H1 (cell line): ENCODE data around the gene KIF2B. TPM values are rescaled to one million over a fixed set of nuclear protein-coding genes. Genes with fewer than 3 reads are reported as not detected.

ENCODE experiments used
- CTCF ChIA-PET: fragments of 300-600 bp; sonication (Branson Sonifier 250); formaldehyde crosslinking; loops from one replicate; lab custom pipeline; 2021; ENCODE audit not compliant: partially characterized antibody; lab: Charles Lee
- POLR2A ChIA-PET: fragments of 300-600 bp; sonication (Branson Sonifier 250); formaldehyde crosslinking; loops from one replicate; lab custom pipeline; 2021; ENCODE audit warnings: inconsistent platforms; ENCODE audit not compliant: partially characterized antibody; lab: Charles Lee
- DNase-seq, 2 experiments: peaks; one replicate each; pipeline versions ENCODE4 v3.0.0 to v3.0.0-alpha.2; 2010 to 2022; ENCODE audit warnings: low spot score in 2 of 2, low read depth in 1 of 2, mixed read lengths in 1 of 2
- FAIRE-seq: peaks from 2 replicates; lab custom pipeline; 2011; peaks lifted over from hg19 to GRCh38; lab: Jason Lieb, UNC
- H2AFZ ChIP-seq: 2 replicates; pipeline ENCODE4 v1.8.1; 2012; ENCODE audit warnings: low read length, inconsistent platforms
- H2AK5ac ChIP-seq: 2 replicates; pipeline ENCODE4 v1.6.1; 2013; ENCODE audit warnings: low read depth, low read length
- H2BK120ac ChIP-seq: replicated peaks from 2 replicates; pipeline ENCODE3; 2013; ENCODE audit warnings: low read depth, low read length, inconsistent platforms
- H2BK12ac ChIP-seq: 2 replicates; pipeline ENCODE4 v1.6.1; 2013; ENCODE audit warnings: low read depth, low read length
- H2BK15ac ChIP-seq: 2 replicates; pipeline ENCODE4 v1.6.1; 2013; ENCODE audit warnings: low read length
- H2BK20ac ChIP-seq: 2 replicates; pipeline ENCODE4 v1.6.1; 2013; ENCODE audit warnings: low read length
- H2BK5ac ChIP-seq: 2 replicates; pipeline ENCODE4 v1.6.1; 2013; ENCODE audit warnings: low read depth, low read length
- H3K14ac ChIP-seq: 2 replicates; pipeline ENCODE4 v1.6.1; 2013; ENCODE audit warnings: inconsistent platforms; ENCODE audit not compliant: insufficient read length
- H3K18ac ChIP-seq: 2 replicates; pipeline ENCODE4 v1.6.1; 2013; ENCODE audit warnings: low read length; ENCODE audit errors: extremely low read depth
- H3K23ac ChIP-seq: 2 replicates; pipeline ENCODE4 v1.6.1; 2013; ENCODE audit warnings: inconsistent platforms; ENCODE audit not compliant: insufficient read length
- H3K23me2 ChIP-seq: 2 replicates; pipeline ENCODE4 v1.6.1; 2013; ENCODE audit warnings: low read depth, low read length
- H3K27ac ChIP-seq: 2 replicates; pipeline ENCODE4 v1.6.1; 2011; ENCODE audit warnings: low read depth, low read length, inconsistent platforms
- H3K27me3 ChIP-seq, 4 experiments: replicated peaks in 1 of 4; 1 replicate in 1 of 4; 2 replicates in 3 of 4; pipeline versions ENCODE4 v1.6.1 to v1.8.1; 2011 to 2013; ENCODE audit warnings: low read length in 3 of 4, mild to moderate bottlenecking in 3 of 4, inconsistent platforms in 2 of 4, mixed read lengths in 2 of 4, moderate library complexity in 1 of 4; ENCODE audit not compliant: control insufficient read depth in 3 of 4, insufficient read depth in 3 of 4; ENCODE audit errors: extremely low read depth in 1 of 4
- H3K36me3 ChIP-seq, 4 experiments: 2 replicates each; pipeline versions ENCODE4 v1.6.1 to v1.8.1; 2011 to 2013; ENCODE audit warnings: mild to moderate bottlenecking in 4 of 4, low read length in 3 of 4, moderate library complexity in 2 of 4, control low read depth in 1 of 4, inconsistent platforms in 1 of 4; ENCODE audit not compliant: insufficient read depth in 4 of 4, control insufficient read depth in 2 of 4
- H3K4ac ChIP-seq: replicated peaks from 2 replicates; pipeline ENCODE3; 2013; ENCODE audit warnings: low read length, low read depth, mixed read lengths, inconsistent platforms; ENCODE audit not compliant: insufficient read length
- H3K4me1 ChIP-seq, 4 experiments: replicated peaks in 1 of 4; 1 replicate in 1 of 4; 2 replicates in 3 of 4; pipeline versions ENCODE4 v1.6.1 to v1.8.1; 2011 to 2013; ENCODE audit warnings: low read length in 3 of 4, inconsistent platforms in 2 of 4, mixed read lengths in 1 of 4; ENCODE audit not compliant: insufficient read depth in 4 of 4, control insufficient read depth in 3 of 4
- H3K4me2 ChIP-seq, 2 experiments: 2 replicates each; pipeline versions ENCODE4 v1.6.1 to v1.8.1; 2011 to 2013; ENCODE audit warnings: low read depth in 2 of 2, low read length in 2 of 2, control low read depth in 1 of 2, inconsistent platforms in 1 of 2, mild to moderate bottlenecking in 1 of 2; ENCODE audit not compliant: insufficient read depth in 1 of 2
- H3K4me3 ChIP-seq, 4 experiments: fragments of 200-600, 300-600 bp in 1 of 4; sonication (generic), shearing (Covaris generic), sonication (Bioruptor Twin) in 1 of 4; 2 replicates each; pipeline versions ENCODE4 v1.5.1 to v1.8.1; 2011 to 2016; ENCODE audit warnings: low read length in 4 of 4, low read depth in 3 of 4, control low read depth in 2 of 4, inconsistent platforms in 2 of 4, mild to moderate bottlenecking in 2 of 4, mixed read lengths in 1 of 4, moderate library complexity in 1 of 4; ENCODE audit not compliant: insufficient read depth in 2 of 4; ENCODE audit errors: extremely low read depth in 1 of 4
- H3K56ac ChIP-seq: replicated peaks from 2 replicates; pipeline ENCODE3; 2013; ENCODE audit warnings: low read depth, mild to moderate bottlenecking, mixed read lengths, low read length, inconsistent platforms; ENCODE audit not compliant: insufficient read length
- H3K79me1 ChIP-seq: 2 replicates; pipeline ENCODE4 v1.6.1; 2013; ENCODE audit warnings: low read depth, low read length, control low read depth
- H3K79me2 ChIP-seq, 2 experiments: 2 replicates each; pipeline versions ENCODE4 v1.6.1 to v1.8.1; 2012 to 2013; ENCODE audit warnings: low read length in 2 of 2, mild to moderate bottlenecking in 2 of 2, inconsistent platforms in 1 of 2; ENCODE audit not compliant: insufficient read depth in 2 of 2, control insufficient read depth in 1 of 2
- H3K9ac ChIP-seq, 4 experiments: replicated peaks in 1 of 4; 1 replicate in 1 of 4; 2 replicates in 3 of 4; pipeline versions ENCODE4 v1.6.1 to v1.8.1; 2011 to 2013; ENCODE audit warnings: low read depth in 3 of 4, low read length in 3 of 4, control low read depth in 2 of 4, mild to moderate bottlenecking in 2 of 4, moderate library complexity in 2 of 4, inconsistent platforms in 1 of 4; ENCODE audit errors: extremely low read depth in 1 of 4
- H3K9me3 ChIP-seq, 2 experiments: 2 replicates each; pipeline versions ENCODE4 v1.6.1 to v1.8.1; 2012 to 2013; ENCODE audit warnings: mild to moderate bottlenecking in 2 of 2, moderate library complexity in 2 of 2, control low read depth in 1 of 2, inconsistent platforms in 1 of 2, low read depth in 1 of 2, low read length in 1 of 2, mixed read lengths in 1 of 2; ENCODE audit not compliant: insufficient read depth in 2 of 2
- H4K20me1 ChIP-seq, 2 experiments: replicated peaks in 1 of 2; 2 replicates each; pipeline versions ENCODE3 to v1.8.1; 2011 to 2013; ENCODE audit warnings: inconsistent platforms in 2 of 2, low read length in 2 of 2, mild to moderate bottlenecking in 1 of 2; ENCODE audit not compliant: insufficient read depth in 2 of 2, control insufficient read depth in 1 of 2
- H4K5ac ChIP-seq: 2 replicates; pipeline ENCODE4 v1.6.1; 2013; ENCODE audit warnings: low read length, low read depth, mixed read lengths, inconsistent platforms; ENCODE audit not compliant: insufficient read length
- H4K8ac ChIP-seq: 2 replicates; pipeline ENCODE4 v1.8.0; 2013; ENCODE audit warnings: mild to moderate bottlenecking, moderate library complexity, low read length, inconsistent platforms; ENCODE audit not compliant: insufficient read depth; ENCODE audit errors: extremely low read depth
- H4K91ac ChIP-seq: replicated peaks from 2 replicates; pipeline ENCODE3; 2013; ENCODE audit warnings: low read length, mixed read lengths, inconsistent platforms; ENCODE audit not compliant: insufficient read length
- ASH2L ChIP-seq: fragments of 200-600, 300-600 bp; sonication (generic); IDR thresholded peaks from one replicate; pipeline ENCODE4 v1.7.1; 2017; ENCODE audit warnings: low read length
- CBX5 ChIP-seq: fragments of 300-800, 300-1000 bp; sonication (generic); IDR thresholded peaks from 2 replicates; pipeline ENCODE4 v1.7.1; 2016; ENCODE audit warnings: antibody characterized with exemption, low read length, low read depth
- GTF2F1 ChIP-seq: IDR thresholded peaks from 2 replicates; pipeline ENCODE4 v1.6.1; 2012; ENCODE audit warnings: low read depth, low read length, improper control_type of control experiment, borderline replicate concordance
- SAP30 ChIP-seq: fragments of 300-600 bp; sonication (generic); IDR thresholded peaks from 2 replicates; pipeline ENCODE4 v1.7.1; 2012; ENCODE audit warnings: low read length, moderate library complexity, mild to moderate bottlenecking, inconsistent platforms; ENCODE audit not compliant: insufficient read depth, insufficient replicate concordance
- SIX5 ChIP-seq: IDR thresholded peaks from 2 replicates; pipeline ENCODE4 v1.6.1; 2011; ENCODE audit warnings: mild to moderate bottlenecking, low read depth, low read length
- ZNF274 ChIP-seq: IDR thresholded peaks from 2 replicates; pipeline ENCODE4 v1.7.0; 2012; ENCODE audit warnings: low read length, borderline replicate concordance; ENCODE audit errors: extremely low read depth
- WGBS, 2 experiments: shearing (Covaris generic) in 1 of 2; methylation state at CpG; one replicate each; pipeline versions ENCODE4 v1.1.6 to v1.1.7; 2013 to 2015; ENCODE audit warnings: low lambda C conversion rate in 2 of 2, mixed read lengths in 2 of 2, inconsistent platforms in 1 of 2, low coverage in 1 of 2, missing lambda C conversion rate in 1 of 2; ENCODE audit not compliant: insufficient replicate concordance in 2 of 2, insufficient coverage in 1 of 2, insufficient read length in 1 of 2; ENCODE audit errors: extremely low coverage in 1 of 2, missing lambda C conversion rate in 1 of 2; 5-methylcytosine and 5-hydroxymethylcytosine counted together
- polyA plus RNA-seq, 7 experiments: library from polyadenylated mRNA; depleted of rRNA in 3 of 7; stranded (reverse) in 5 of 7; unstranded in 2 of 7; fragments of >200 nt in 5 of 7; fragments of 200-250 nt in 2 of 7; gene quantifications; 1 replicate in 5 of 7; 2 replicates in 1 of 7; 4 replicates in 1 of 7; pipeline versions ENCODE4 v1.2.1 to v1.2.3, GENCODE V29; 2011 to 2013; ENCODE audit warnings: missing spikeins in 2 of 7, mixed read lengths in 2 of 7
- total RNA-seq: library from RNA; stranded (reverse); fragmentation: NEBNext Ultra II Directional; extraction: Animal tissue kit (Norgen Biotek cat#: 25700); gene quantifications from 2 replicates; pipeline ENCODE4 v1.2.1, GENCODE V29; 2021

Gene KIF2B
- total and polyA plus RNA-seq, 2 of the 8 experiments (the other 6 are each of a cell fraction or from before 2014, with no cell fraction given), result not detected

- ChIA-PET CTCF (interaction anchor here (0.5 kb wide), 1 partner anchor 1569 kb away, joined by 4 read pairs; no protein-coding TSS in a partner anchor), POLR2A (no interaction called here)
- Histone ChIP-seq H3K56ac (no peak overlapping the region), H2BK20ac (no peak overlapping the region), H2BK12ac (no peak overlapping the region), H3K27ac (no peak overlapping the region), H3K79me2 (no peaks in the 10 kb centered on the region), H3K23me2 (no peaks in the 10 kb centered on the region), H3K4me3 (no peak overlapping the region), H3K9me3 (peaks cover 6% of the 10 kb centered on the region in 2 experiments; a peak in 2 of 4 replicates), H4K8ac (no peak overlapping the region), H2BK120ac (no peak overlapping the region), H4K5ac (no peak overlapping the region), H3K9ac (no peak overlapping the region), H2BK5ac (no peak overlapping the region), H3K4ac (no peak overlapping the region), H3K79me1 (no peaks in the 10 kb centered on the region), H3K14ac (no peak overlapping the region), H2AFZ (no peak overlapping the region), H2AK5ac (no peak overlapping the region), H4K20me1 (no peaks in the 10 kb centered on the region), H3K18ac (no peak overlapping the region), H3K4me1 (no peaks in the 10 kb centered on the region), H3K27me3 (no peaks in the 10 kb centered on the region), H3K23ac (no peak overlapping the region), H3K4me2 (no peak overlapping the region), H2BK15ac (no peak overlapping the region), H4K91ac (no peak overlapping the region), H3K36me3 (no peaks in the 10 kb centered on the region)
- TF ChIP-seq ZNF274 (no peak), GTF2F1 (no peak), SIX5 (no peak), CBX5 (no peak), SAP30 (no peak), ASH2L (no peak)
- WGBS, 2 experiments, result 93% methylated on average over 1 of the region's 1 CpG; no CpG with 5 or more reads in 1 of the 2 experiments
- DNase-seq (no peak), FAIRE-seq (no peak)
These were observed 4.5 kb upstream of the KIF2B start for GRCh38 chr17:53818271-53818670.
